Dendritic cell treated with granulocyte-macrophage colony-stimulating factor and Interleukin-4, amounts not matched to agents 40 ng/mL and 50 ng/mL, for 4 days (primary cell): Measurements from ENCODE around the gene ACTC1.

Source experiments
- H3K27ac Mint-ChIP-seq: one replicate; pipeline ENCODE4 v1.8.0; 2022; ENCODE audit warnings: mild to moderate bottlenecking, mixed read lengths
- H3K27me3 Mint-ChIP-seq: one replicate; pipeline ENCODE4 v1.8.0; 2022; ENCODE audit warnings: mild to moderate bottlenecking, mixed read lengths
- H3K36me3 Mint-ChIP-seq: one replicate; pipeline ENCODE4 v1.8.0; 2022; ENCODE audit warnings: low read depth, mixed read lengths
- H3K4me1 Mint-ChIP-seq: one replicate; pipeline ENCODE4 v1.8.0; 2022; ENCODE audit warnings: low read depth, mixed read lengths
- H3K4me3 Mint-ChIP-seq: one replicate; pipeline ENCODE4 v1.8.0; 2022; ENCODE audit warnings: mild to moderate bottlenecking, moderate library complexity, mixed read lengths
- H3K9me3 Mint-ChIP-seq: one replicate; pipeline ENCODE4 v1.8.0; 2022; ENCODE audit warnings: mixed read lengths
- intact Hi-C: fragments of 100-400 bp; cut with micrococcal nuclease; formaldehyde crosslinking; loops from one replicate; pipeline ENCODE4 v1.15.0; 2022

The ACTC1 gene

GRCh38 chr15:34759992-34760391, 35.4 kb downstream of the ACTC1 start:
- Mint-ChIP-seq H3K36me3 (no peaks in the 10 kb centered on the region), H3K27ac (no peak overlapping the region), H3K4me1 (no peaks in the 10 kb centered on the region), H3K4me3 (no peak overlapping the region), H3K9me3 (no peaks in the 10 kb centered on the region), H3K27me3 (peaks cover 32% of the 10 kb centered on the region)
- intact Hi-C loops, result no loop called here

- no peaks in the 10 kb centered on the region for H3K4me1 Mint-ChIP-seq
- no peaks in the 10 kb centered on the region for H3K9me3 Mint-ChIP-seq
- H3K27me3 Mint-ChIP-seq, result peaks cover 37% of the 10 kb centered on the region
- intact Hi-C loops, result no loop called here
- H3K27ac Mint-ChIP-seq, result no peak overlapping the region
- no peaks in the 10 kb centered on the region for H3K36me3 Mint-ChIP-seq
- no peak overlapping the region for H3K4me3 Mint-ChIP-seq
Observed at GRCh38 chr15:34759347-34759746, 36.0 kb downstream of the ACTC1 start.

- Mint-ChIP-seq H3K36me3 (no peaks in the 10 kb centered on the region), H3K27ac (no peak overlapping the region), H3K9me3 (no peaks in the 10 kb centered on the region), H3K4me3 (no peak overlapping the region), H3K27me3 (peaks cover 55% of the 10 kb centered on the region), H3K4me1 (no peaks in the 10 kb centered on the region)
- intact Hi-C loops, result no loop called here
Observed at GRCh38 chr15:34757262-34757661, 38.1 kb downstream of the ACTC1 start.

- H3K9me3 Mint-ChIP-seq, result no peaks in the 10 kb centered on the region
- no peaks in the 10 kb centered on the region for H3K4me1 Mint-ChIP-seq
- H3K4me3 Mint-ChIP-seq, result no peak overlapping the region
- intact Hi-C loops, result no loop called here
- H3K27me3 Mint-ChIP-seq, result peaks cover 53% of the 10 kb centered on the region
- no peaks in the 10 kb centered on the region for H3K36me3 Mint-ChIP-seq
- no peak overlapping the region for H3K27ac Mint-ChIP-seq
Observed at GRCh38 chr15:34755419-34755773, 40.0 kb downstream of the ACTC1 start.

GRCh38 chr15:34754674-34755418, 40.5 kb downstream of the ACTC1 start, which contains the start of gene GJD2:
Gene GJD2, minus strand, starts transcription at chr15:34754998. Its CDS starts 510 bp downstream, at chr15:34754488.
- H3K4me1 Mint-ChIP-seq, result no peaks in the 10 kb centered on the region
- no peak within 1 kb of the TSS for H3K4me3 Mint-ChIP-seq
- H3K27ac Mint-ChIP-seq, result no peak within 1 kb of the TSS
- intact Hi-C loops, result no loop called here
- H3K9me3 Mint-ChIP-seq, result no peaks in the 10 kb centered on the region
- H3K27me3 Mint-ChIP-seq, result peaks cover 53% of the 10 kb centered on the region
- H3K36me3 Mint-ChIP-seq, result no peaks in the 10 kb centered on the region

GRCh38 chr15:34754171-34754601, 41.2 kb downstream of the ACTC1 start:
- Mint-ChIP-seq H3K9me3 (no peaks in the 10 kb centered on the region), H3K4me3 (no peak overlapping the region), H3K27ac (no peak overlapping the region), H3K4me1 (no peaks in the 10 kb centered on the region), H3K27me3 (peaks cover 51% of the 10 kb centered on the region), H3K36me3 (no peaks in the 10 kb centered on the region)
- intact Hi-C loops, result no loop called here

- peaks cover 50% of the 10 kb centered on the region for H3K27me3 Mint-ChIP-seq
Observed at GRCh38 chr15:34753236-34753894, 42.0 kb downstream of the ACTC1 start.

GRCh38 chr15:34749691-34750090, 45.7 kb downstream of the ACTC1 start:
- H3K27ac Mint-ChIP-seq, result no peak overlapping the region
- no peaks in the 10 kb centered on the region for H3K9me3 Mint-ChIP-seq
- H3K36me3 Mint-ChIP-seq, result no peaks in the 10 kb centered on the region
- intact Hi-C loops, result no loop called here
- peaks cover 23% of the 10 kb centered on the region for H3K27me3 Mint-ChIP-seq
- no peaks in the 10 kb centered on the region for H3K4me1 Mint-ChIP-seq
- H3K4me3 Mint-ChIP-seq, result no peak overlapping the region

More at GRCh38 chr15:34753236-34753894, 42.0 kb downstream of the ACTC1 start:
- H3K9me3 Mint-ChIP-seq, result no peaks in the 10 kb centered on the region
- intact Hi-C loops, result no loop called here
- no peak overlapping the region for H3K27ac Mint-ChIP-seq
- H3K4me1 Mint-ChIP-seq, result no peaks in the 10 kb centered on the region
- no peak overlapping the region for H3K4me3 Mint-ChIP-seq
- H3K36me3 Mint-ChIP-seq, result no peaks in the 10 kb centered on the region
